NCI-H2227 treated with DMSO at 0.1 percent for 48 hours (cell line): ENCODE results near the gene MYLK4.
A peak's percentile ranks its signal among the peaks of the same experiment; 100 is the strongest.
"Not testable (repeated sequence)": the region's sequence is repeated elsewhere in the genome, so short reads cannot be mapped to it uniquely, and the experiment has no call there.

Experiments
- DNase-seq: peaks from one replicate; lab custom pipeline; 2025; lab: John Stamatoyannopoulos, UW

The MYLK4 gene

DNA sequence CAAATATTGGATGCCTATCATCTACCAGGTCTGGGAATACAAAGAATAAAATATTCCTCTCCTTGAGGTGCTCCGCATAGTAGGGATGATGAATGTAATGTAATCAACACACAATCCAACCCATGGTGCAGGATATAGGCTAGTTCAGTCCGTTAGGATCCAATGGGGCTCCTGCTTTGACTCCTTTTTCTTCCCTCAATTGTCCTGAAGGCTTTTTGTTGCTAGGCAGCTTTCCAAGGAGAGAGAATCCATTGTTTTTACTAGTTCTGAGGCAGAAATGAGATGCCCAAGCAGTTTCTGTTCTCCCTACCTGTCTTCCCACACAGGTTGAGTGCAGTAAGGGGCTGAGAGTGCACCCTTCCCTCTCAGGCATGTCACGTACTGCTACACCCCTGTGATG lies 26.5 kb upstream of the MYLK4 start:
- DNase-seq: no peak

DNA sequence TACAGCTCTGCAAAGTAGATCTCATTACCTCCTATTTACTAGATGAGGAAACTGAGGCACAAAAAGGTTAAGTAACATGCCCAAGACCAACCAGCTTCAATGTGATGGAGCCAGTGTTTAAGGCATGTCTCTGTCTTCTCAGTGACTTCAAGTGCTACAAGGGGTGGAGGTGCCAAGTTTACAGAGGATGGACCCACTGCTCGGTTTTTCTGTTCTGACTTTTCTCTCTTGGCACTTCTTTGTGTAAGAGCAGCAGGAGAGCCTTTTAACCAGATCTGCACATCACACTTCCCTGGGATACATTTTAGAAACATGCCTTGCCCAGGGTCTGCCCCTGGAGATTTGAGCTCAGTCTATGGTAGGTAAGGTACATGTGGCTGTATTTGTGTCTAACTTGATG lies 24.3 kb upstream of the MYLK4 start:
- DNase-seq: no peak

GRCh38 chr6:2773449-2773848 lies 22.7 kb upstream of the MYLK4 start:
- DNase-seq: no peak

- no peak for DNase-seq
Observed at GRCh38 chr6:2772840-2773239, 22.1 kb upstream of the MYLK4 start.

GRCh38 chr6:2771079-2771478 lies 20.4 kb upstream of the MYLK4 start:
- DNase-seq: no peak

GRCh38 chr6:2770171-2770570 lies 19.4 kb upstream of the MYLK4 start:
- peak; percentile 24 for DNase-seq

DNA sequence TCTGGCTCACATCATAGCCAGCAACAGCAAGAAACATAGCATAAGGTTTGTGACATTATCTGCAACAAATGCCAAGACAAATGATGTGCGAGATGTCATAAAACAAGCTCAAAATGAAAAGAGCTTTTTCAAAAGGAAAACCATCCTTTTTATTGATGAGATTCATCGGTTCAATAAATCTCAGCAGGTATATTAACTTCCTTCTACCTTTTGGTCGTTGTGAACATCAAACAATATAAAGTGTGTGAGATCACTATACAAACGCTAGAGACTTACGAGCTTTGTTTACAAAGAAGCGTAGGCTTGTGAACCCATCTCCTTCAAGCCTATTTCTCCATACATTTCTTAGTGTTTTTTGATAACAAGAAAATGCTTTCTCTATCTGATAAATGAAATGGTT lies 18.0 kb upstream of the MYLK4 start:
- DNase-seq: no peak

- no peak for DNase-seq
Observed at GRCh38 chr6:2767657-2768524, 17.2 kb upstream of the MYLK4 start.

- peak; percentile 24 for DNase-seq
Observed at GRCh38 chr6:2766767-2767656, 16.3 kb upstream of the MYLK4 start.

- peak; percentile 28 for DNase-seq
Observed at GRCh38 chr6:2765896-2766766, 15.4 kb upstream of the MYLK4 start.

GRCh38 chr6:2765166-2765895 lies 14.6 kb upstream of the MYLK4 start, which contains the start of gene WRNIP1:
Gene WRNIP1, plus strand, starts transcription at chr6:2765393. Its CDS starts 230 bp downstream, at chr6:2765623.
- peak; percentile 98 for DNase-seq

GRCh38 chr6:2764610-2765165 lies 14.0 kb upstream of the MYLK4 start:
- DNase-seq: peak; percentile 92

GRCh38 chr6:2763876-2764540 lies 13.3 kb upstream of the MYLK4 start:
- peak; percentile 52 for DNase-seq

DNA sequence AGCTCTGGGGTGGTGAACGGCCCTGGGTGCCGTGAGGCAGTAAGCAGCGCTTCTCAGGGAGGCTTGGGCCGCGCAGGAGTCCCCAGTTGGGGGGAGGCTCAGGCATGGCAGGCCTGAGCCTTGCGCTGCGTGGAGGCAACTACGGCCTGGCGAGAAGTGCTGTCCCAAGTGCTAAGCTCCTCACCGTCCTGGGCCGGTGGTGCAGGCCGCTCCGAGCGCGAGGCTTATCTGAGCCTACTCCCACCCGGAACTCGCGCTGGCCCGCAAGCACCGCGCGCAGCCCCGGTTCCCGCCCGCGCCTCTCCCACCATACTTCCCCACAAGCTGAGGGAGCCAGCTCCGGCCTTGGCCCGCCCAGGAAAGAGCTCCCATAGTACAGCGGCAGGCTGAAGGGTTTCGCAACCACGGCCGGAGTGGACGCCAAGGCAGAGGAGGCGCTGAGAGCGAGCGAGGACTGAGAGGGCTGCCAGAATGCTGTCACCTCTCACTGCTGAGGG lies 12.7 kb upstream of the MYLK4 start:
- DNase-seq: no peak

DNA sequence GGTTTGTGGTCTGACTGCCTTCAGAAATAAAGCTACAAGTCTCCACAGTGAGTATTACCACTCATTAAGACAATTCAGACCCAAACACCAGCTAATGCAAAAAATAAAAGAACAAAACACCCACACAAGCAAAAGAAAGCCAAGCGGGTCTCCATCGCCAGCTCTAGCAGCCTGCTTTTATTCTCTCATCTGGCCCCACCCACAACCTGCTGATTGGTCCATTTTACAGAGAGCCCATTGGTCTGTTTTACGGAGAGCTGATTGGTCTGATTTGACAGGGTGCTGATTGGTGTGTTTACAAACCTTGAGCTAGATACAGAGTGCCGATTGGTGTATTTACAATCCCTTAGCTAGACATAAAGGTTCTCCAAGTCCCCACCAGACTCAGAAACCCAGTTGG lies 12.1 kb upstream of the MYLK4 start:
- DNase-seq: not testable (repeated sequence)

DNA sequence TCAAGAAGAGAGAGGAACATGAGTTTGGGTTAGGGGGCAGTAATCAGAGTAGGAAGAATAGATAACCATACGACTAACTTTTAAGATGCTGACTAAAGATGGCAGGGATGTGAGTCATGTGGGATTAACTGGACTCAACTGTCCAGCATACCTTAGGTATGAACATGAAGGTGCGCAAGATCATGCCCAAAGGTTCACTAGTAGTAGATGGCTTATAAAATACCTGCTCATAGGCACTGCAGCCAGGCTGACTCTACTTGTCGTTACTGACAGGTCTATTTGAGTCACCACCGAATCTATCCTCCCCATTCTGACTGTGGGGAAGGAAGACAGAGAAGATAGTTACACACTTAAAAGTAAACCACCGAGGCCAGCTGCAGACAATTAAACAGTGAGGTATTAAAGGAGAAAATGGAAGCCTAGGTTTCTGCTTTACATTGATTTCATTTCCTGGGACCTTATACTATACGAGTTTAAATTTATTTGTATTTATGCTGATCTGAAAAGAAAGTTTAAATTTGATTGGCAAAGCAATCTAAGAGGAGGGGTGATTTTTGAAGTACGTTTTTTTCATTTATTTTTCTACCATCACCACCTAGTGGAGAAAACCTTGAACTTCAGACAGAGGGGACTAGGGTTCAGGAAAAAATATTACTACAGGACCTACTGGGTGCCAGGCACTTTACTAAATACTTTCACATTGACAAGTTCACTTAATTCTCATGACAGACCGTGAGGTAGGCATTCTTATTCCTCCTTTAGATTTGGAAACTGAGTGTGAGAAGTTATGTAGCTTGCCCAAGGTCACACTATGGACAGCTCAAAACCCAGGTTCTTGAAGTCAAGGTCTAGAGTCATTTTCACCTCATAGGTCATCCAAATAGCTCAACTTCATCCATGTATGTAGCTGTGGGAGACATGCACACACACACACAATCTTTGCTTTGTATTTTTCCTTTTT lies 10.4 kb upstream of the MYLK4 start:
- no peak for DNase-seq

DNA sequence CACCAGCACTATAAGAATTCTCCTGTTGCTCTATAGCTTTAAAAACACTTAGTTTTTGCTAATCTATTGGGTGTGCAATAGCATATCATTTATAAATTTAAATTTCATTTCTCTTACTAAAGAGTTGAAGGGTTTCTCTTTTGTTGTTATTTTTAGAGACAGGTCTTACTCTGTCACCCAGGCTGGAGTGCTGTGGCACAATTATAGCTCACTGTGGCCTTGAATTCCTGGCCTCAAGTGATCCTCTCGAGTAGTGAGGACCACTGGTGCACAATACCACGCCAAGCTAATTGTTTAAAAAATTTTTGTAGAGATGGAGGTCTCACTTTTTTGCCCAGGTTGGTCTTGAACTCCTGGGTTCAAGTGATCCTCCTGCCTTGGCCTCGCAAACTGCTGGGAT lies 8.3 kb upstream of the MYLK4 start:
- DNase-seq: no peak

- DNase-seq: no peak
Observed at GRCh38 chr6:2756687-2757224, 6.0 kb upstream of the MYLK4 start.

DNA sequence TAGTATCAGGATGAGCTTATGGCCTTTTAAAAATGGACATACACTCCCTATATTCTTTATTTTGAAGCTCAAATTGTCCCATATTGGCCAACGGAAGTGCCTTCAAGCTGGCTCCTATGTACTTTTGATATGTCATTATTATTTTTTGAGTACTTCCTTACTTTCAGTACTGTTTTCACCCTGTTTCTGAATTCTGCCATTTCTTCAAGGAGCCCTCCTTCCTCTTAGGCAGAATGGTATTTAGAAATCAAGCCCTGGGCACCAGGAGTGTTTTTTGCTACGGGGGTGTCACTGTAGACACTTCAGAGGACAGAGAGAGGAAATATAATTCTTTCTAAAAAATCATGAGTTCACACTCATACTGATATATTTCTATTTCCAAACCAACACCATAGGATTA lies 5.5 kb upstream of the MYLK4 start:
- no peak for DNase-seq
